Transverse colon (tissue), 4 donors: ENCODE data around the gene ARRB1. TPM values are rescaled to one million over a fixed set of nuclear protein-coding genes. Genes with fewer than 3 reads are reported as not detected.

Experiments used
- DNase-seq: peaks from one replicate; pipeline ENCODE4 v3.0.0-alpha.2; 2019
- H3K27ac ChIP-seq, 4 donors: fragments of 200-600 bp; sonication (generic); 2 replicates each; pipeline ENCODE4 v1.5.1; 2016 to 2018; ENCODE audit warnings: inconsistent platforms in 4 of 4
- H3K27me3 ChIP-seq: fragments of 200-600 bp; sonication (generic); 2 replicates; pipeline ENCODE4 v1.5.1; 2017; ENCODE audit warnings: inconsistent platforms
- H3K36me3 ChIP-seq, 4 donors: fragments of 200-600 bp; sonication (generic); 2 replicates each; pipeline ENCODE4 v1.5.1; 2017 to 2019; ENCODE audit warnings: inconsistent platforms in 4 of 4
- H3K4me1 ChIP-seq, 4 donors: fragments of 200-600 bp; sonication (generic); 2 replicates each; pipeline ENCODE4 v1.5.1; 2017 to 2020; ENCODE audit warnings: inconsistent platforms in 4 of 4
- H3K4me3 ChIP-seq, 4 donors: fragments of 200-600 bp; sonication (generic); 1 replicate in 1 of 4; 2 replicates in 3 of 4; pipeline versions ENCODE4 v1.5.1 to v1.6.1; 2017 to 2019; ENCODE audit warnings: inconsistent platforms in 4 of 4
- H3K9me3 ChIP-seq, 2 donors: fragments of 200-600 bp; sonication (generic); 2 replicates each; pipeline ENCODE4 v1.5.1; 2017 to 2019; ENCODE audit warnings: inconsistent platforms in 2 of 2
- CTCF ChIP-seq, 5 experiments: fragments of 200-600 bp in 3 of 5; fragments of 450-650 bp in 2 of 5; sonication (generic) in 3 of 5; IDR thresholded peaks; 1 replicate in 2 of 5; 2 replicates in 3 of 5; pipeline ENCODE4 v1.5.1; 2016 to 2017; ENCODE audit warnings: antibody characterized with exemption in 5 of 5, inconsistent platforms in 3 of 5, mild to moderate bottlenecking in 2 of 5, moderate library complexity in 1 of 5
- EP300 ChIP-seq: sonication (generic); formaldehyde crosslinking; IDR thresholded peaks from one replicate; pipeline ENCODE4 v1.6.1; 2017; ENCODE audit warnings: antibody characterized with exemption, low read depth
- POLR2A ChIP-seq: fragments of 450-650 bp; IDR thresholded peaks from one replicate; pipeline ENCODE4 v1.6.1; 2016; ENCODE audit warnings: antibody characterized with exemption, mild to moderate bottlenecking, moderate library complexity
- POLR2AphosphoS5 ChIP-seq, 3 donors: sonication (generic); formaldehyde crosslinking; IDR thresholded peaks; one replicate each; pipeline ENCODE4 v1.6.1; 2016; ENCODE audit warnings: antibody characterized with exemption in 3 of 3
- WGBS, 2 donors: methylation state at CpG; one replicate each; pipeline ENCODE4 v1.1.5; 2018; ENCODE audit warnings: low coverage in 1 of 2; 5-methylcytosine and 5-hydroxymethylcytosine counted together
- in situ Hi-C, 4 donors: fragments of 200-750 bp; cut with MboI; loops; one replicate each; pipeline versions ENCODE4 v1.15.0 to v1.15.1; 2017; ENCODE audit warnings: low sequenced_read_pairs in 3 of 4, low pct_ligation_motif_present in 1 of 4, low pct_unique_long_range_greater_than_20kb in 1 of 4
- intact Hi-C: fragments of 100-400 bp; cut with DNase I; formaldehyde crosslinking; loops from one replicate; pipeline ENCODE4 v1.15.1; 2023; ENCODE audit warnings: low total_unique reads
- total RNA-seq, 4 donors: library from RNA; depleted of rRNA; stranded (reverse); fragments of >200 nt; gene quantifications; one replicate each; pipeline ENCODE4 v1.1.0, GENCODE V29; 2016

Gene ARRB1
- total RNA-seq, 4 donors from 2014 or later = 55.7 to 88.2 (median 78.0) TPM

- TF ChIP-seq POLR2AphosphoS5 (IDR thresholded peaks at IDR 0.05) = no peak
- no peak for TF ChIP-seq POLR2A
- TF ChIP-seq EP300 = no peak
- no peak for TF ChIP-seq CTCF (IDR thresholded peaks at IDR 0.05)
- Histone ChIP-seq H3K9me3 (no peaks in the 10 kb centered on the region), H3K4me1 (peaks cover 53 to 95% (median 80%) of the 10 kb centered on the region in 4 donors), H3K27ac (peak overlapping the region; percentile 65 to 75 (median 73)), H3K4me3 (no peak overlapping the region), H3K27me3 (no peaks in the 10 kb centered on the region), H3K36me3 (no peaks in the 10 kb centered on the region)
- WGBS, 2 donors = 78 to 92% methylated on average over 2 to 4 of the region's 4 CpGs
- intact Hi-C loops = no loop called here
- in situ Hi-C loops = loop anchor here in 1 of 4 donors (5.0 kb wide), 1 partner anchor 58 kb away; no protein-coding TSS in a partner anchor
- DNase-seq = no peak
These were observed 26.7 kb downstream of the ARRB1 start for GRCh38 chr11:75324740-75325139.

- H3K36me3 ChIP-seq = no peaks in the 10 kb centered on the region
- in situ Hi-C loops = no loop called here
- DNase-seq = no peak
- H3K4me3 ChIP-seq = no peak overlapping the region
- TF ChIP-seq POLR2AphosphoS5 (IDR thresholded peaks at IDR 0.05) (no peak), CTCF (IDR thresholded peaks at IDR 0.05) (no peak), POLR2A (no peak), EP300 (no peak)
- WGBS, 2 donors = 92 to 100% methylated on average over 3 to 12 of the region's 12 CpGs
- intact Hi-C loops = no loop called here
- H3K9me3 ChIP-seq = no peaks in the 10 kb centered on the region
- peaks cover 53 to 95% (median 80%) of the 10 kb centered on the region in 4 donors for H3K4me1 ChIP-seq
- no peaks in the 10 kb centered on the region for H3K27me3 ChIP-seq
- peak overlapping the region; percentile 68 to 75 (median 73) for H3K27ac ChIP-seq
These were observed 27.3 kb downstream of the ARRB1 start for GRCh38 chr11:75324189-75324588.

- Histone ChIP-seq H3K27me3 (no peaks in the 10 kb centered on the region), H3K27ac (peak overlapping the region; percentile 68 to 75 (median 73)), H3K4me1 (peaks cover 55 to 95% (median 81%) of the 10 kb centered on the region in 4 donors), H3K36me3 (no peaks in the 10 kb centered on the region), H3K4me3 (no peak overlapping the region), H3K9me3 (no peaks in the 10 kb centered on the region)
- DNase-seq = peak; percentile 68
- 36 to 56% methylated on average over 7 of the region's 7 CpGs for WGBS, 2 donors
- no peak for TF ChIP-seq CTCF (IDR thresholded peaks at IDR 0.05)
- TF ChIP-seq EP300 = no peak
- peak in 1 of 3 donors; percentile 36 for TF ChIP-seq POLR2AphosphoS5 (IDR thresholded peaks at IDR 0.05)
- peak; percentile 18 for TF ChIP-seq POLR2A
- in situ Hi-C loops (no loop called here), intact Hi-C loops (no loop called here)
These were observed 27.9 kb downstream of the ARRB1 start for GRCh38 chr11:75323609-75324008.

- Histone ChIP-seq H3K9me3 (no peaks in the 10 kb centered on the region), H3K27me3 (no peaks in the 10 kb centered on the region), H3K27ac (peak overlapping the region; percentile 80 to 90 (median 86)), H3K4me3 (no peak overlapping the region), H3K36me3 (no peaks in the 10 kb centered on the region), H3K4me1 (peaks cover 38 to 77% (median 69%) of the 10 kb centered on the region in 4 donors)
- DNase-seq = no peak
- in situ Hi-C loops = no loop called here
- no peak for TF ChIP-seq EP300
- no peak for TF ChIP-seq POLR2AphosphoS5 (IDR thresholded peaks at IDR 0.05)
- TF ChIP-seq CTCF (IDR thresholded peaks at IDR 0.05) = no peak
- intact Hi-C loops = no loop called here
- 82% methylated on average over 5 of the region's 5 CpGs; no CpG with 5 or more reads in 1 of the 2 donors for WGBS, 2 donors
These were observed 30.8 kb downstream of the ARRB1 start for GRCh38 chr11:75320643-75321042.
